ENCODE measurements around the gene NID1.

- TF ChIP-seq REST (IDR thresholded peaks at IDR 0.05; ENCODE audit: low read depth) (no peak), TCF12 (IDR thresholded peaks at IDR 0.05; ENCODE audit: low read depth) (no peak)
These were observed 18.9 kb upstream of the NID1 start for GRCh38 chr1:236083650-236084385.
